ENCODE measurements around the gene LRRC14B.

GRCh38 chr5:167511-167910, 23.8 kb upstream of the LRRC14B start:
- TF ChIP-seq SPI1 (IDR thresholded peaks at IDR 0.05; ENCODE audit: borderline replicate concordance, low read depth): no peak
- TF ChIP-seq CTCF (IDR thresholded peaks at IDR 0.05; ENCODE audit: insufficient read depth, low read length): no peak
- no peak for TF ChIP-seq REST (IDR thresholded peaks at IDR 0.05; ENCODE audit: insufficient replicate concordance, low read depth)
- TF ChIP-seq POLR2AphosphoS5 (IDR thresholded peaks at IDR 0.05; ENCODE audit: low read depth): no peak
- TF ChIP-seq GABPA (IDR thresholded peaks at IDR 0.05; ENCODE audit: low read depth): no peak

Data from HL-60 (cell line).